H1 (cell line): Measurements from ENCODE around the gene PPP1R14B. TPM values are rescaled to one million over a fixed set of nuclear protein-coding genes. Genes with fewer than 3 reads are reported as not detected.

Source experiments
- E2F6 ChIP-seq: IDR thresholded peaks from 2 replicates; pipeline ENCODE4 v1.6.1; 2012; ENCODE audit warnings: inconsistent platforms
- polyA plus RNA-seq, 7 experiments: library from polyadenylated mRNA; depleted of rRNA in 3 of 7; stranded (reverse) in 5 of 7; unstranded in 2 of 7; fragments of >200 nt in 5 of 7; fragments of 200-250 nt in 2 of 7; gene quantifications; 1 replicate in 5 of 7; 2 replicates in 1 of 7; 4 replicates in 1 of 7; pipeline versions ENCODE4 v1.2.1 to v1.2.3, GENCODE V29; 2011 to 2013; ENCODE audit warnings: missing spikeins in 2 of 7, mixed read lengths in 2 of 7
- total RNA-seq: library from RNA; stranded (reverse); fragmentation: NEBNext Ultra II Directional; extraction: Animal tissue kit (Norgen Biotek cat#: 25700); gene quantifications from 2 replicates; pipeline ENCODE4 v1.2.1, GENCODE V29; 2021

PPP1R14B gene
- total and polyA plus RNA-seq, 2 of the 8 experiments (the other 6 are each of a cell fraction or from before 2014, with no cell fraction given): 265 to 419 TPM

GRCh38 chr11:64204464-64204989 is 42.2 kb downstream of the PPP1R14B start (continued):
- TF ChIP-seq E2F6: no peak
